ENCODE data around the gene WLS.
"Not testable (repeated sequence)": the region's sequence is repeated elsewhere in the genome, so short reads cannot be mapped to it uniquely, and the experiment has no call there.

Gene WLS

DNA sequence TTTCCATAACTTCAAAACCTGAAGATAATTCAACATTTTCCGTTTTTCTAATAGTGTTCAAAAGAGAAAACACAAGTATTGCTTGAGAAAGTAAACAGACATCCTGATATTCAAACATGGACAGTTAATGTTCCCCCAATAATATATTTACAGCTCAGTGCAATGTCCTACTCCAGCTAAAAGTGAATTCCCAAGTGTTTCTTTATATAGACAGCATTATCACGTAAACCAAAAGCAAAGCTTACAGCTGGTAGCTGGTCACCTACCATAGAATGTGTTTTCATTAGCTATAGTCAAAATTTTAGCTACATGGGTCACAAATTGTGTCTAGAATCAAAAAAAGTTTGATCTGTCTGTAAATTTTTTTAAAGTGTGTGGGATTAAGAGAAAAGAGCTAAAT lies 34.9 kb downstream of the WLS start:
- no peak for DNase-seq

DNA sequence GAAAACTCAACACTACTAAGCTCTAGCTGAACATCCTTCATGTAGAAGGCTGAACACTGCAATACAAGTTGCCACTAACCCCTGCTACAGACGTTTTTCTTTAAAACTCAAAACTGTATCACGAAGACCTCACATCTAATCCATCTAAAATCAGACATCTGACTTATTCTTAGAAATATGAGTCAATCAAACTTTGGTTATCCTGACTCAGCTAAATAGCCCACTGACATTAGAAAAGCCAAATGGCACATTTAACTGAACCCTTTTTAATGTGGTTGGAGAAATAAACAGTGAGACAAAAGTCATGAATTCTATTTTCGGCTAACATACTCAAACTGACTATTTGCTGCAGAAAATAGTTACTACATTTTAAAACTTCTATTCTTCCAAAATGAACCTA lies 35.6 kb downstream of the WLS start:
- DNase-seq, result no peak

GRCh38 chr1:68191717-68192116 lies 40.6 kb downstream of the WLS start:
- DNase-seq, result no peak

DNA sequence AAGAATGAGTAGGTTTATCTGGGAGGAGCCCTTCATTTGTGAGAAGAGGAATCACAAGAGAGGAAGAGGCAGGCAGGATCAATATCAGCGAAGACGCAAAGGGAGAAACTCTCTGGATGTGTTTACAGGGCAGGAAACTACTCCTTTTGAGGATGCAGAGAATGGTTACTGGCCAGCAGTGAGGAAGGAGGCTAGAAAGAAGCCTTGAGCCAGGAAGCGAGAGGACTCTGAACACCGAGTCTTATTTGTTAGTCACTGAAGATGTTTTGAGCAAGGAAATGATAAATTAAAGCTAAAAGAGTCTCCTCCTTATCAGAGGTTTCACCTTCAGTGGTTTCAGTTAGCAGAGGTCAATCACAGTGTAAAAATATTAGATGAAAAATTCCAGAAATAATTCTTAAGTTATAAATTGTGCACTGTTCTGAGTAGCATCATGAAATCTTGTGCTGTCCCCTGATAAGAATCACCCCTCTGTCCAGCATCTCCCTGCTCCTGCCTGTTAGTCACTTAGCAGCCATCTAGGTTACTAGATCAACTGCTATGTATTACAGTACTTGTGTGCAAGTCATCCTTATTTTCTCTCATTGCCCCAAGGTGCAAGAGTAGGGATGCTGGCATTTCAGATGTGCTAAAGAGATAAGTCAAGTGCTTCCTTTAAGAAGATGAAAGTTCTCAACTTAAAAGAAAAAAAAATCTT lies 43.5 kb downstream of the WLS start:
- no peak for DNase-seq

- DNase-seq, result no peak
Observed at GRCh38 chr1:68188060-68188538, 44.2 kb downstream of the WLS start.

DNA sequence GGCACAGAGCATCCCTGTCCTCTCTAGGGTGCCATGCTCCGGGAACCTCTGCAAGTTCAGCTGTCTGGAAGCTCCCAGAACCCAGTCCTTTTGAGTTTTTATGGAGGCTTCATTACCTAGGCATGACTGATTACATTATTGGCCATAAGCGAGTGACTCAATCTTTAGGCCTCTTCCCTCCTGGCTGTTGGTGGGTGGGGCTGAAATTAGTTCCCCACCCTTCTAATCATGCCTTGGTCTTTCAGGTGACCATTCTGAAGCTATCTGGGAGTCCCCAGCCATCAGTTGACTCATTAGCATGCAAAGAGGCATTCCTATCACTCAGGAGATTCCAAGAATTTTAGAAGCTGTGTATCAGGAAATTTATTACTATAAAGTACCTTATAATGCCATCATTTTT lies 46.6 kb downstream of the WLS start:
- DNase-seq, result no peak

DNA sequence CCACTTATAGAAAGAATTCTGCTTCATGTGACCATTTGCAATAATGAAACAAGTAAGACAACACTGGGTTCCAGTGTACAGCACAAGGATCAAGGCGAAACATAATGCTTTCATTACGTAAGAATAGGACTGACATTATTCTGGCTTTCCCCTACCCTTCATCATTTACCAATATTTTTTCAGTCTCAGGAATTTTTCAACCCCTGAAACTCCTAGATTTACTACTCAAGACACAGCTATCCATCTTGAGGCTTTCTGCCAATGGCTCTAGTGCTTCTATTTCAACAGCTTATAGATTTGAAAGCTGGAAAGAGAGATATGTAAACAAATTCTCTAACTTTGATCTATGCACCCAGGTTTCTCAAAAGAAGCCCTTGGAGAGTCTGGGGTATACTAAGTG lies 48.4 kb downstream of the WLS start:
- DNase-seq, result no peak

- DNase-seq, result no peak
Observed at GRCh38 chr1:68181165-68181556, 51.2 kb downstream of the WLS start.

DNA sequence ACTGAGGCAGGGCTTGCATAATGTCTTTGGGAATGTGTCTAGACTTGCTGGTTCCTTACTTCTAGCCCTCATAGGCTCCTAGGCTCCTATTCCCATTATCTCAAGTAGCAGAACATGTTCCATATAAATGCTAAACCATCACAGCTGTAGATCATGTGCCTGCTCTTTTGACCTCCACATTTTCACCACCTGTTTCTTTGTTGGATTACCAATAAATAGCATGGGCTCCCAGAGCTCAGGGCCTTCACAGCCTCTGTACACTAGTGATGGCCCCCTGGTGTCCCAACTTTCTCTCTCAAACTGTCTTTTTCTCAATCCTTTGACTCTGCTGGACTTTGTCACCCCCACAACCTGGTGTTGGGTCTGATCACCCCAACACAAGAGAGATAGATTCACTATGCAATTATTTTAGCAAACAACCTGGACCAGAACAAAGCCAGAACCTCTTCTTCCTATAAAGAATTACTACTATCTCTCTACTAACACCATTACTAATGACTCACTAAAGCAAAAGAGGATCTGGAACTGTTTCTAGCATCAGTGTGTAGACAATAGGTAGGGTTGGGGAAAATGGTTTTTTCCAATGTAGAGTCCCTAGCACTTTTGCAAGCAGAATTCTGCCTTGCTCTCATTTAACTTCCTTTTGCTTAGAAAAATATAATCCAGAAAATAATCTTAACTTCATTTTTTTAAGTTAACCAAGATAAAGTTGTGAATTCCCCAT lies 51.7 kb downstream of the WLS start:
- no peak for DNase-seq

DNA sequence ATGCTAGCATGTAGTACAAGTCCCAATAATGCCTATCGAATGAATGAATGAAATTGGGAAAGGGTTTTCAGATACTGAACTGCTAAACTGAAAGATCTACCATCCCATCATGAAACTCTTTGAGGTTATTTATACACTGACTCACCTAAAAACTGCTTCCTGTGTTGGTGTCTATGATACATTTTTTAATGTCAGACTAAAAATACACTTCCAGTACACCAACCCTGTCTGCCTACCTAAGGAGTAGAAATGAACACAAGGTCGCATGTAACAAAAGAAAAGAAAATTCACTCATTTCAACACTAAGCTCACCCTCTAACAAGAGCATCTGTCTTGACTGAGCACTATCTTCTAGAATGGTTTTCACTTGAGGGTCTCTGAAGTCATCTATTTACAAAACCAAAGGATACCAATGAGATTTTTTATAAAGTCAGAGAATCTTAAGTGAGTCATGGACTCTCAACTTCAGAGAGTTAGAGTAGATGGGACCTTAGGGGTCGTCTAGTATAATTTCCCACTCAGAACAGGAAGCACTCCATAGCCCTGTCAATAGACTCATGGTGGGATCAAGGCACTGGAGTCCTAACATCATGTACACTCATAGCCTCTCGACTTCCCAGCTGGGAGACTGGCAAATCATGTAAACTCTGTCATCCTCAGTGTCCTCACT lies 53.4 kb downstream of the WLS start:
- no peak for DNase-seq

GRCh38 chr1:68175621-68176398 lies 56.5 kb downstream of the WLS start:
- no peak for DNase-seq

DNA sequence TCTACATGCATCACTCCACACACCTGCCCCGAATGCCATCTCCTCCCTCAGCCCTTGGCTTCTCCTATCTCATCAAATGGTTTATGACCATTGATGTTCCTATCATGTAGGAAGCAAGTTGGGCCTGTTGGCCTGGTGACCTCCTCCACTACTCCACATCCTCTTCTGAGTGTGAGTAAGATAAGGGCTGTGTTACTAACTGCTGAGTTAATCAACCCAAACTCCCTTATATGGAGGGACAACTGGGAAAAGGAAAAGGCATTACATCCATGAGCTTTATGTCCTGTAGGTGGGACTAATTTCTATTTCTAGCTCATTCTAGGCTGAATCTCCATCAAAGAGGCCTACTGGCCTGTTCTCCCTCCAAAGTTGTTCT lies 57.6 kb downstream of the WLS start:
- DNase-seq, result no peak

GRCh38 chr1:68173936-68174737 lies 58.2 kb downstream of the WLS start:
- no peak for DNase-seq

- peak; percentile 29 for DNase-seq
Observed at GRCh38 chr1:68173283-68173935, 58.9 kb downstream of the WLS start.

DNA sequence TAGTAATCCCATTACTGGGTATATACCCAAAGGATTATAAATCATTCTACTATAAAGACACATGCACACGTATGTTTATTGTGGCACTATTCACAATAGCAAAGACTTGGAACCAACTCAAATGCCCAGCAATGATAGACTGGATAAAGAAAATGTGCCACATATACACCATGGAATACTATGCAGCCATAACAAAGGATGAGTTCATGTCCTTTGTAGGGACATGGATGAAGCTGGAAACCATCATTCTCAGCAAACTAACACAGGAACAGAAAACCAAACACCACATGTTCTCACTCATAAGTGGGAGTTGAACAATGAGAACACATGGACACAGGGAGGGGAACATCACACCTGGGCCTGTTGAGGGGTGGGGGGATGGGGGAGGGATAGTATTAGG lies 60.5 kb downstream of the WLS start:
- not testable (repeated sequence) for DNase-seq

DNA sequence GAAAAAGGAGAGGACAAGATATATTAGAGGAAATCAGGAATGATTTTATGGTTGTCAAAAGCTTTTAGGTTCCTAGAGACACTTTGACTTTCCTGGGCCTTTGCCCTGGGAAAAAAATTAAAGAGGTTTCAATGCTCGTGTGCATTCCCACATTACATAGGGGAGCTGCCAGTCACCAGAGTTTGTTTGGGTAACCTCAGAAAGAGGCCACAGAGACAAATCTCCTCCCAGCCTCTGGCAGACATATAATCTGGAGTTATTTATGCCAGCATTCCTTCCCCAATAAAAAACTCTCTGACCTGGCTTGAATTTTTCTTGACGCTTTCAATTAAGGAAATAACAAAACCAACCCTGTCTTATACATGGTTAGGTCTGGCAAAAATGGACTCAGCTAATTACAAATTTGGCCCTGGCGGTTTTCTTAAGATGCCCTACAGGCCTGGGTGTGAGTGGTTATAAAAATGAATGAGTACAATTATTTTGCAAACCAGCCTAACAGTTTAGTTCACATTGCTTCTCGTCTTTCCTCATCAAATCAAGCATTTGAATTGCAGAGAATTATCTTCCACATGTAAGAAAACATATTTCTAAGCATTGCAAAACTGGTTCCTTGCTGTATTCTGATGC lies 63.7 kb downstream of the WLS start:
- DNase-seq, result no peak

DNA sequence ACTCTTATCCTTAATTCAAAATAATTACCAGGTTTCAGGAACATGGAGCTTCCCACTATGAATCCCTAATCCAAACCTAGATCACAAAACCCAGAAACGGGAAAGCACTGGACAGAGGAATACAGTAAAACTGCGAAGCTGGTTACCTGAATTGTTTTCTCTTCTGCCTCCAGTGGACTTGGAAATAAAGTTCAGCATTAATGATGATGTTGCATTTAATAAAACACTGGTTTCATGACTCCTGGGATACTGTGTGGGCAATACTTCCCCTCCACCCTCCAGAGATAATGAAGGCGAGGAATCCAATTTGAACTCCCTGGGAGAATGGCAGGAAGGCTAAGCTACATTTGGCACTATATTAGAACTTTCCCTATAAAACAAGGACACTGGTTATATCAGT lies 65.1 kb downstream of the WLS start:
- no peak for DNase-seq

- DNase-seq, result no peak
Observed at GRCh38 chr1:68166348-68166747, 66.0 kb downstream of the WLS start.

DNA sequence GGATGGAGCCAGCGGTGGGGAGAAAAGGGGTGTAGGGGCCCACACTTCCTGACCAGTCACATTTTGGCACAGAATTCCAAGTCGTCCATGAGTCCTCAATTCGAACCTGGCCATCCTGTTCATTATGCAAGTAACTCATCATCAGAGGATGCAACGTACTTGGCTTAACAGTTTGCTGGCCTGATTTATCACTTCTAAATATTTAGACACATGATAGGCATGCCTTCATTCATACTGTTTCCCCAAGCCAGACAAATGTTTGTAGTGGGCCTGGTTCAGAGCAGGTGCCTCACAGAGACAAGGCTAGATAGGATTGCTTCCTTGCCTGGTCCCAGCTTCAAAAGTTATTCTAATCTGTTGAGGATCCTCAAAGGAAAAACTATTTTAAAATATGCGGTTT lies 66.7 kb downstream of the WLS start:
- DNase-seq, result no peak

GRCh38 chr1:68164918-68165317 lies 67.4 kb downstream of the WLS start:
- DNase-seq, result no peak

GRCh38 chr1:68163220-68163619 lies 69.1 kb downstream of the WLS start:
- no peak for DNase-seq

All from NCI-H526 treated with DMSO at 0.1 percent for 48 hours (cell line).